OCI-LY3 (cell line): Measurements from ENCODE around the gene LPCAT2.

Experiments
- H2AFZ ChIP-seq: fragments of 200-600, 300-600 bp; shearing (Covaris generic); 2 replicates; pipeline ENCODE4 v1.6.0; 2014; ENCODE audit warnings: antibody characterized with exemption, low read depth, low read length
- H3K27ac ChIP-seq: fragments of 200-600, 300-600 bp; sonication (generic); 2 replicates; pipeline ENCODE4 v1.5.1; 2014; ENCODE audit warnings: mild to moderate bottlenecking, low read length, moderate library complexity, mixed read lengths
- H3K27me3 ChIP-seq: fragments of 200-600, 300-600 bp; sonication (generic); 2 replicates; pipeline ENCODE4 v1.6.1; 2014; ENCODE audit warnings: low read depth, low read length, mixed read lengths
- H3K36me3 ChIP-seq: fragments of 200-600, 300-600 bp; sonication (generic); replicated peaks from 2 replicates; pipeline ENCODE3; 2014; ENCODE audit warnings: low read depth, low read length, mixed read lengths
- H3K4me1 ChIP-seq: fragments of 300-600, 200-600 bp; sonication (generic); 2 replicates; pipeline ENCODE4 v1.6.1; 2014; ENCODE audit warnings: low read length, mixed read lengths
- H3K4me2 ChIP-seq: fragments of 200-600, 300-600 bp; sonication (generic); 2 replicates; pipeline ENCODE4 v1.6.1; 2014; ENCODE audit warnings: low read length, mixed read lengths
- H3K4me3 ChIP-seq: fragments of 300-600, 200-600 bp; sonication (generic); 2 replicates; pipeline ENCODE4 v1.5.1; 2014; ENCODE audit warnings: antibody characterized with exemption, mild to moderate bottlenecking, low read length, moderate library complexity
- H3K79me2 ChIP-seq: fragments of 300-600, 200-600 bp; shearing (Covaris generic); 2 replicates; pipeline ENCODE4 v1.6.1; 2014; ENCODE audit warnings: mild to moderate bottlenecking, low read length, mixed read lengths
- H3K9ac ChIP-seq: fragments of 300-600, 200-600 bp; shearing (Covaris generic); 2 replicates; pipeline ENCODE4 v1.6.0; 2014; ENCODE audit warnings: mild to moderate bottlenecking, low read length, moderate library complexity
- H3K9me3 ChIP-seq: fragments of 200-600, 300-600 bp; shearing (Covaris generic); 2 replicates; pipeline ENCODE4 v1.6.1; 2014; ENCODE audit warnings: low read length, mixed read lengths; ENCODE audit not compliant: insufficient read depth
- H4K20me1 ChIP-seq: fragments of 200-600, 300-600 bp; sonication (generic); 2 replicates; pipeline ENCODE4 v1.6.1; 2016; ENCODE audit warnings: low read length, mixed read lengths; ENCODE audit not compliant: insufficient read depth
- EZH2phosphoT487 ChIP-seq: fragments of 200-600 bp; shearing (Covaris generic); IDR thresholded peaks from 2 replicates; pipeline ENCODE4 v1.6.1; 2018; ENCODE audit warnings: antibody characterized with exemption, mixed run types, low read depth
- TF ChIP-seq, protein P1 (sequence below): fragments of 200-600, 300-600 bp; sonication (generic); IDR thresholded peaks from 2 replicates; pipeline ENCODE4 v1.5.1; 2014; ENCODE audit warnings: antibody characterized with exemption, low read length, low read depth

The LPCAT2 gene

GRCh38 chr16:55576384-55576783 is 67.5 kb downstream of the LPCAT2 start:
- H3K79me2 ChIP-seq = no peaks in the 10 kb centered on the region
- H4K20me1 ChIP-seq = no peaks in the 10 kb centered on the region
- H3K27me3 ChIP-seq = no peaks in the 10 kb centered on the region
- no peaks in the 10 kb centered on the region for H3K9me3 ChIP-seq
- H3K36me3 ChIP-seq = no peaks in the 10 kb centered on the region
- H3K4me2 ChIP-seq = no peak overlapping the region
- H3K4me3 ChIP-seq = no peak overlapping the region
- no peak overlapping the region for H3K9ac ChIP-seq
- H3K4me1 ChIP-seq = no peaks in the 10 kb centered on the region
- H3K27ac ChIP-seq = no peak overlapping the region
- no peak for TF ChIP-seq EZH2phosphoT487
- TF ChIP-seq, protein P1, sequence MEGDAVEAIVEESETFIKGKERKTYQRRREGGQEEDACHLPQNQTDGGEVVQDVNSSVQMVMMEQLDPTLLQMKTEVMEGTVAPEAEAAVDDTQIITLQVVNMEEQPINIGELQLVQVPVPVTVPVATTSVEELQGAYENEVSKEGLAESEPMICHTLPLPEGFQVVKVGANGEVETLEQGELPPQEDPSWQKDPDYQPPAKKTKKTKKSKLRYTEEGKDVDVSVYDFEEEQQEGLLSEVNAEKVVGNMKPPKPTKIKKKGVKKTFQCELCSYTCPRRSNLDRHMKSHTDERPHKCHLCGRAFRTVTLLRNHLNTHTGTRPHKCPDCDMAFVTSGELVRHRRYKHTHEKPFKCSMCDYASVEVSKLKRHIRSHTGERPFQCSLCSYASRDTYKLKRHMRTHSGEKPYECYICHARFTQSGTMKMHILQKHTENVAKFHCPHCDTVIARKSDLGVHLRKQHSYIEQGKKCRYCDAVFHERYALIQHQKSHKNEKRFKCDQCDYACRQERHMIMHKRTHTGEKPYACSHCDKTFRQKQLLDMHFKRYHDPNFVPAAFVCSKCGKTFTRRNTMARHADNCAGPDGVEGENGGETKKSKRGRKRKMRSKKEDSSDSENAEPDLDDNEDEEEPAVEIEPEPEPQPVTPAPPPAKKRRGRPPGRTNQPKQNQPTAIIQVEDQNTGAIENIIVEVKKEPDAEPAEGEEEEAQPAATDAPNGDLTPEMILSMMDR = no peak
- no peak overlapping the region for H2AFZ ChIP-seq

DNA sequence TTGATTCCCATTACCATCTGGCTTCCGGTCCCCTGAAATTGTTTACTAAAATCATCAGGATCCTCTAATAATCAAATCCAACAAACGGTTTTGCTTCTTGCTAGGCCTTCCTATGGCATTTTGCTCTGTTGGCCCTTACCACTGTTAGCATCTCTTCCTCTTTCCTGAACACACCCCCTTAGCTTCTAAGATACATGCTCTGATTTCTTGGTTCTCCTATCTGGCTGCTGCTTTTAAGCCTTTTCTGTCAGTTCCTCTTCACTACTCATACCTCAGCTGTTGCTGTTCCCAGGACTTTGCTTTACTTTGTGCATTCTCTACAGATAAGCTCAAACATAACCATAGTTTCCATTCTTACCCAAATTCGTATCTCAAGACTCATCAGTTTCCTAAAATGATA is 69.0 kb downstream of the LPCAT2 start:
- no peak overlapping the region for H3K4me3 ChIP-seq
- H2AFZ ChIP-seq = no peak overlapping the region
- no peaks in the 10 kb centered on the region for H4K20me1 ChIP-seq
- H3K4me1 ChIP-seq = no peaks in the 10 kb centered on the region
- no peak overlapping the region for H3K27ac ChIP-seq
- H3K27me3 ChIP-seq = no peaks in the 10 kb centered on the region
- H3K79me2 ChIP-seq = no peaks in the 10 kb centered on the region
- H3K36me3 ChIP-seq = no peaks in the 10 kb centered on the region
- TF ChIP-seq, protein P1 = no peak
- no peak for TF ChIP-seq EZH2phosphoT487
- H3K9me3 ChIP-seq = no peaks in the 10 kb centered on the region
- H3K9ac ChIP-seq = no peak overlapping the region
- H3K4me2 ChIP-seq = no peak overlapping the region

- Histone ChIP-seq H3K27ac (no peak overlapping the region), H3K79me2 (no peaks in the 10 kb centered on the region), H3K9ac (no peak overlapping the region), H3K9me3 (no peaks in the 10 kb centered on the region), H2AFZ (no peak overlapping the region), H3K4me1 (no peaks in the 10 kb centered on the region), H3K27me3 (no peaks in the 10 kb centered on the region), H4K20me1 (no peaks in the 10 kb centered on the region), H3K36me3 (no peaks in the 10 kb centered on the region), H3K4me3 (no peak overlapping the region), H3K4me2 (no peak overlapping the region)
- TF ChIP-seq EZH2phosphoT487 = no peak
- TF ChIP-seq, protein P1 = no peak
These were observed 76.8 kb downstream of the LPCAT2 start for GRCh38 chr16:55585631-55586030.

- Histone ChIP-seq H3K4me3 (no peak overlapping the region), H3K36me3 (no peaks in the 10 kb centered on the region), H2AFZ (no peak overlapping the region), H3K9ac (no peak overlapping the region), H3K4me1 (no peaks in the 10 kb centered on the region), H3K79me2 (no peaks in the 10 kb centered on the region), H3K27ac (no peak overlapping the region), H4K20me1 (no peaks in the 10 kb centered on the region), H3K9me3 (no peaks in the 10 kb centered on the region), H3K4me2 (no peak overlapping the region), H3K27me3 (no peaks in the 10 kb centered on the region)
- TF ChIP-seq, protein P1 = no peak
- no peak for TF ChIP-seq EZH2phosphoT487
These were observed 79.9 kb downstream of the LPCAT2 start for GRCh38 chr16:55588799-55589198.
